GM12891 (cell line): ENCODE measurements around the gene PNPLA3.

Experiments
- DNase-seq: peaks from one replicate; pipeline ENCODE4 v3.0.0; 2011; ENCODE audit warnings: low spot score; ENCODE audit not compliant: insufficient read length
- FAIRE-seq: peaks from 2 replicates; lab custom pipeline; 2011; peaks lifted over from hg19 to GRCh38; lab: Jason Lieb, UNC
- PAX5 ChIP-seq: IDR thresholded peaks from 2 replicates; pipeline ENCODE4 v1.6.1; 2011; ENCODE audit warnings: low read length, moderate library complexity, mild to moderate bottlenecking; ENCODE audit not compliant: insufficient read depth, severe bottlenecking
- POLR2A ChIP-seq: IDR thresholded peaks from 2 replicates; pipeline ENCODE4 v1.6.1; 2011; ENCODE audit warnings: low read depth, low read length, control low read depth
- POLR2AphosphoS5 ChIP-seq: IDR thresholded peaks from 2 replicates; pipeline ENCODE4 v1.6.1; 2011; ENCODE audit warnings: low read depth, low read length, control low read depth
- POU2F2 ChIP-seq: IDR thresholded peaks from 2 replicates; pipeline ENCODE4 v1.6.1; 2011; ENCODE audit warnings: low read depth, mild to moderate bottlenecking, control low read depth, low read length, moderate library complexity
- SPI1 ChIP-seq: IDR thresholded peaks from 2 replicates; pipeline ENCODE4 v1.6.1; 2011; ENCODE audit warnings: low read depth, low read length, control low read depth
- TAF1 ChIP-seq: IDR thresholded peaks from 2 replicates; pipeline ENCODE4 v1.6.1; 2011; ENCODE audit warnings: low read depth, low read length, control low read depth

The PNPLA3 gene

GRCh38 chr22:43889860-43890253 is 33.7 kb upstream of the PNPLA3 start:
- no peak for FAIRE-seq
- TF ChIP-seq PAX5 (no peak), POLR2A (no peak), POU2F2 (no peak), POLR2AphosphoS5 (no peak), SPI1 (no peak), TAF1 (no peak)
- no peak for DNase-seq

- DNase-seq (no peak), FAIRE-seq (no peak)
- TF ChIP-seq SPI1 = no peak
- no peak for TF ChIP-seq TAF1
- no peak for TF ChIP-seq POLR2AphosphoS5
- TF ChIP-seq POU2F2 = no peak
- no peak for TF ChIP-seq POLR2A
These were observed 32.7 kb upstream of the PNPLA3 start for GRCh38 chr22:43890901-43891331.

- DNase-seq = no peak
- TF ChIP-seq POU2F2 = no peak
- no peak for TF ChIP-seq SPI1
- TF ChIP-seq POLR2AphosphoS5 = no peak
- TF ChIP-seq POLR2A = no peak
- TF ChIP-seq PAX5 = no peak
- TF ChIP-seq TAF1 = no peak
- no peak for FAIRE-seq
These were observed 32.0 kb upstream of the PNPLA3 start, which contains the start of gene PNPLA5 for GRCh38 chr22:43891360-43892182. Gene PNPLA5 (minus strand): TSS chr22:43892013. CDS start chr22:43891880, 133 bp downstream.

- DNase-seq = no peak
- TF ChIP-seq POLR2AphosphoS5 = no peak
- TF ChIP-seq TAF1 = no peak
- no peak for TF ChIP-seq POLR2A
- no peak for TF ChIP-seq SPI1
- no peak for TF ChIP-seq POU2F2
- TF ChIP-seq PAX5 = no peak
- FAIRE-seq = no peak
These were observed 31.3 kb upstream of the PNPLA3 start for GRCh38 chr22:43892183-43892894.

- FAIRE-seq (no peak), DNase-seq (no peak)
- no peak for TF ChIP-seq POLR2AphosphoS5
- no peak for TF ChIP-seq SPI1
- TF ChIP-seq POU2F2 = no peak
- no peak for TF ChIP-seq TAF1
- TF ChIP-seq PAX5 = no peak
- TF ChIP-seq POLR2A = no peak
These were observed 30.3 kb upstream of the PNPLA3 start for GRCh38 chr22:43893266-43893665.

- DNase-seq (no peak), FAIRE-seq (no peak)
- TF ChIP-seq PAX5 = no peak
- TF ChIP-seq POU2F2 = no peak
- TF ChIP-seq TAF1 = no peak
- TF ChIP-seq POLR2AphosphoS5 = no peak
These were observed 29.5 kb upstream of the PNPLA3 start for GRCh38 chr22:43894122-43894521.

- DNase-seq = no peak
- TF ChIP-seq PAX5 = no peak
- no peak for TF ChIP-seq POLR2A
- TF ChIP-seq POLR2AphosphoS5 = no peak
- no peak for TF ChIP-seq TAF1
- no peak for TF ChIP-seq SPI1
- no peak for TF ChIP-seq POU2F2
- no peak for FAIRE-seq
These were observed 27.5 kb upstream of the PNPLA3 start for GRCh38 chr22:43895986-43896645.

GRCh38 chr22:43897751-43898261 is 25.8 kb upstream of the PNPLA3 start:
- DNase-seq = no peak
- no peak for FAIRE-seq
- TF ChIP-seq POU2F2 = no peak
- no peak for TF ChIP-seq POLR2AphosphoS5
- TF ChIP-seq TAF1 = no peak
- no peak for TF ChIP-seq POLR2A
- no peak for TF ChIP-seq PAX5
- TF ChIP-seq SPI1 = no peak
